Globus pallidus (tissue), 1 donor: ENCODE results near the gene EIF4A3.
"Not testable (repeated sequence)": the region's sequence is repeated elsewhere in the genome, so short reads cannot be mapped to it uniquely, and the experiment has no call there.

Experiments
- DNase-seq: peaks from one replicate; pipeline ENCODE4 v3.0.0-alpha.2; 2015; ENCODE audit warnings: low spot score

Gene EIF4A3

GRCh38 chr17:80171681-80172080 is 24.8 kb upstream of the EIF4A3 start:
- no peak for DNase-seq

GRCh38 chr17:80169784-80170500 is 23.0 kb upstream of the EIF4A3 start, which contains the start of gene CARD14:
Gene CARD14 (plus strand): TSS chr17:80170030. CDS start chr17:80181439, 11,409 bp downstream.
- DNase-seq = no peak

GRCh38 chr17:80169107-80169506 is 22.2 kb upstream of the EIF4A3 start:
- DNase-seq = no peak

GRCh38 chr17:80168371-80168770 is 21.4 kb upstream of the EIF4A3 start:
- no peak for DNase-seq

- no peak for DNase-seq
Measured at GRCh38 chr17:80166446-80166845, 19.5 kb upstream of the EIF4A3 start.

GRCh38 chr17:80164185-80164584 is 17.3 kb upstream of the EIF4A3 start:
- DNase-seq = no peak

GRCh38 chr17:80163336-80163735 is 16.4 kb upstream of the EIF4A3 start:
- no peak for DNase-seq

- no peak for DNase-seq
Measured at GRCh38 chr17:80160536-80160935, 13.6 kb upstream of the EIF4A3 start.

- no peak for DNase-seq
Measured at GRCh38 chr17:80158846-80159245, 11.9 kb upstream of the EIF4A3 start.

- DNase-seq = not testable (repeated sequence)
Measured at GRCh38 chr17:80155600-80155999, 8.7 kb upstream of the EIF4A3 start.

GRCh38 chr17:80154166-80154565 is 7.2 kb upstream of the EIF4A3 start:
- no peak for DNase-seq

GRCh38 chr17:80153004-80153403 is 6.1 kb upstream of the EIF4A3 start:
- no peak for DNase-seq

- DNase-seq = no peak
Measured at GRCh38 chr17:80152081-80152702, 5.3 kb upstream of the EIF4A3 start.

GRCh38 chr17:80151333-80151732 is 4.4 kb upstream of the EIF4A3 start:
- DNase-seq = no peak

GRCh38 chr17:80146121-80147034 is 550 bp downstream of the EIF4A3 start:
- DNase-seq = no peak

GRCh38 chr17:80145076-80146075 is 1.6 kb downstream of the EIF4A3 start:
- DNase-seq = no peak

GRCh38 chr17:80142929-80143328 is 4.0 kb downstream of the EIF4A3 start:
- no peak for DNase-seq

GRCh38 chr17:80141463-80142165 is 5.3 kb downstream of the EIF4A3 start:
- DNase-seq = no peak

GRCh38 chr17:80138856-80139426 is 8.0 kb downstream of the EIF4A3 start:
- DNase-seq = no peak

GRCh38 chr17:80137131-80137530 is 9.8 kb downstream of the EIF4A3 start:
- no peak for DNase-seq
